Measurements from ENCODE around the gene ZBBX.

Gene ZBBX

GRCh38 chr3:167306319-167306718, 73.8 kb downstream of the ZBBX start:
- DNase-seq (ENCODE audit: low spot score): no peak

GRCh38 chr3:167305340-167305890, 74.7 kb downstream of the ZBBX start:
- no peak for DNase-seq (ENCODE audit: low spot score)

DNA sequence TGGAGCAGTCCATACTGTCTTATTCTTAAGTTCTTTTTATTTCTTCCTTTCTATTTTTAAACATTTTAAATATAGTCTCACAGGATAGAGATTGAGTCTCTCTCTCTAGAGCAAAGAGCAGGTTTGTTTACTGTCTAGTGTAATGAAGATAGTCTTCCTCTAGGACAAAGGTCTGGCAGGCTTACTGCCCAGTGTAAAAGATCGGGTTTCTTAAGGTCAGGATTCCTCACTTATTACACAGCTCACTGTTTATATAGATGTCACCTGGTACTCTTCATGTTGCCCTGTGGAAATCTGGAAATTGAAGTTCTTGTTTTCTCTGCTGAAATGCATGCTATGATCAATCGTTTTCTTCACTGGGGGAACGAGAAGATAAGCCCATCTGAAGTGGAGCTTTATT, 76.0 kb downstream of the ZBBX start:
- DNase-seq (ENCODE audit: low spot score): no peak

DNA sequence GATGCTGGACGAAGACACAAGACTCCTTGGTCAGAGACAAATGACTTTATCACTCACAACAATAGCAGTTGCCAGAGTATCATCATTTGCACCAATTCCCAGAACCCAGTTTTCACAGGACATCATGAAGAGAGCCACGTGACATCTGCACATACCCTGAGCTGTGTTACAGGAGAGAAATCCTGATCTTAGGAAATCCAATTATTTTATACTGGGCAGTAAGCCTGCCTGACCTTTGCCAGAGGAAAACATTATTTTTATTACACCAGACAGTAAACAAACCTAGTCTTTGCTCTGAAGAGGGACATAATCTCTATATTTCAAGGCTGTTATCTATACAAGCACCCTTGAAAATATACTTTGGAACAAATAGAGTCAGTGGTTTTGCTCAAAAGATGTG, 77.4 kb downstream of the ZBBX start:
- no peak for DNase-seq (ENCODE audit: low spot score)

DNA sequence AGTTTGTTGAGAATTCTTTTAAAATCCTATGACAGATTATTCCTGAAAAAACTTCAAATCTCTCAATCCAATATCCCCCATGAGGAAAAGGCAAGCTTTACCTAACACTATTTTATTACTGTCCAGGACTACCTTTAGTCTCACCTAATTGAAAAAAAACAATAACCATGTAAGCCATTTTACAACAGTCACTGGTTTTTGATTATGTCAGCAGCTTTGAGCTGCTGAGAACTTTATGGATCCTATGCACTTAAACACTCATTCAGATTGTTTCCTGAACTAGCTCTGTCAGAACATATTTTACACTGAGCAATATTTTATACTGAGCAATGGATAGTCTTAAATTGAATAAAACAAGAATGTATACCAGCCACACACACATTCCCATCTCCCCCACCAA, 79.9 kb downstream of the ZBBX start:
- no peak for DNase-seq (ENCODE audit: low spot score)

- DNase-seq (ENCODE audit: low spot score): no peak
These were observed 90.7 kb downstream of the ZBBX start for GRCh38 chr3:167289435-167289834.

GRCh38 chr3:167288737-167289136, 91.4 kb downstream of the ZBBX start:
- DNase-seq (ENCODE audit: low spot score): no peak

- DNase-seq (ENCODE audit: low spot score): no peak
These were observed 92.8 kb downstream of the ZBBX start for GRCh38 chr3:167287308-167287707.

- no peak for DNase-seq (ENCODE audit: low spot score)
These were observed 105.8 kb downstream of the ZBBX start for GRCh38 chr3:167274141-167274874.

DNA sequence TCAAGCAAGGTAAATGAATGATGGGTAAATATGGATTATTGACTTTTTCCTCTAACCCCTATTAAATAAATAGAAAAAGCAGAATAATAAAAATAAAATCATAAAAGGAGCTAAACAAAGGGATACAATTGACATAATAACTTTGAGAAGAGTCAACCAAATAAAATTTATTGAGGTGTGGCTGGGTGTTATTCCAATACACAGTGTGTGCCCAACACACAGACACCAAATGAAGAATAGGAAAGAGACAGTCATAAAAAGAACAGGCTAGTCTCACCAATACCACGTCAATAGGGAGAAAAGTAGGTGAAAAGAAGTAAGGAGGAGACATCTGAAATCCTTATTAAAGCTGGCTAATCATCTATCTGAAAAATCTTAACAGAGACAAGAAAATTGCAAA, 127.1 kb downstream of the ZBBX start:
- DNase-seq (ENCODE audit: low spot score): no peak

GRCh38 chr3:167251678-167252077, 128.4 kb downstream of the ZBBX start:
- no peak for DNase-seq (ENCODE audit: low spot score)

DNA sequence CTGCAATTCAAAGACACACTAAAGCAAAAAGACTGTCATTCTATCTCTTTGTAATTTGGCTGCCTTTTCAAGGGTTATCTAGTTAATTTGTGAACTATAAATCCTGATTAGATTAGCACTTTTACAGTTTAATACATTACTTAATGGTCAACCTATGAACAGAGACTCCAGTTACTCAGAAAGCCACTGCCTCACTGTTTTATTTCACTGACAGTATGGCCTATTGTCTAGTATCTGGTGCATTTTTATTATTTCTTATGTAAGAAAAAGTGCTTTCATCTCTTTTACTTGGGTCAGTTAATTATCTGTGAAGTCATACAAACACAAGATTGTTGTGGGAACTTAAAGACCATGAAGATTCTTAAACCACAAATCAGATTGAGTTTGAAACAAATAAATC, 133.8 kb downstream of the ZBBX start:
- DNase-seq (ENCODE audit: low spot score): no peak

GRCh38 chr3:167241048-167241845, 138.8 kb downstream of the ZBBX start:
- no peak for DNase-seq (ENCODE audit: low spot score)

DNA sequence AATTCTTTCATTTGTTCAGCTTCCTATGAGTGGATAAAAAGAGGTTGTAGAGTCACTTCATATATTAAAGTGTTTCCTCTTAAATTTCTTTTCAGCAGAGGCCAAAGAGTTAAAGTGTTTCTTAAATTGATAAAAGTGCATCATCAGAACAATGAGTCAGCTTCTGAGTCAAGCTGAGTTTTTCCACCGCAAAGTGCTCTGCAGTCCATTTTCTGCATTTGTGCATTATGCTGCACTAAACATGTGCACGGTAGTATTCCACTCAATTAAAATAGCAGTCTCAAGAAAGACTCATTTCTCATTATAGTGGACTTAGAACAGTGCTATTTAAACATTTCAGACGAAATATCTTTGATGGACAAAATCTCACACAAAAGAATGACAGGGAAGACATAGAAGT, 152.0 kb downstream of the ZBBX start:
- DNase-seq (ENCODE audit: low spot score): peak; percentile 24

DNA sequence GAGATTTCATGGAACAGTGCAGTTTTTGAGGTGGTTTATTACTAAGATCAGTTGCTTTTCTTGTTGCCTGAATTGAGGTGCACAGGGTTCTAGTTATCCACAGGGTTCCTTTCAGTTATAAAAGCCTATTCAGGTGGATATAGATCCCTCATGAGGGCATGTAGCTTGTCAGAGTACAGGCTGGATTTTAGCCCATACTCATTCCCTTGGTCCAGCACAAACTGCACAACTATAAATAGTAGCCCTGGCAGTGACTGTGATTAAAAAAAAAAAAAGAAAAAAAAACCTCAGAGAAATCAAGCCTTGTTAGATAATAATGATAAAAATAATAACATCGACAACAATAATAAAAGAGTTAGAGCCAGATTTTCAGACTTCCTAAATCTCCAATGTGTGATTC, 154.3 kb downstream of the ZBBX start:
- DNase-seq (ENCODE audit: low spot score): no peak

GRCh38 chr3:167209011-167209410, 171.1 kb downstream of the ZBBX start:
- DNase-seq (ENCODE audit: low spot score): no peak

DNA sequence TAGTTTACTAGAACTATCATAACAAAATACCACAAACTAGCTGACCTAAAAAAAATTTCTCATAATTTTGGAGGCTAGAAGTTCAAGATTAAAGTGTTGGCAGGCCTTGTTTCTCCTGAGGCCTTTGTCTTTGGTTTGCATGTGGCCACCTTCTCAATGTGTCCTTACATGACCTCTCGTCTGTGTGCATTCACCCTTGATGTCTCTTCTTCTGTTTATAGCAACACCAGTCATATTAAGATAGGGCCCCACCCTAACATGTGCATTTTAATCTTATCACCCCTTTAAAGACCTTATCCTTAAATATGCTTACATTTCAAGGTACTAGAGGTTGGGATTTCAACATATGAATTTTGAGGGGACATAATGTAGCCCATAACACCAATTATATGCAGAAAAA, 177.0 kb downstream of the ZBBX start:
- no peak for DNase-seq (ENCODE audit: low spot score)

- DNase-seq (ENCODE audit: low spot score): no peak
These were observed 181.0 kb downstream of the ZBBX start for GRCh38 chr3:167198949-167199600.
